Trophoblast cell (in vitro differentiated cells and primary cell): ENCODE data around the gene IRS1.

ENCODE experiments used
- DNase-seq, 2 donors: peaks; one replicate each; pipeline ENCODE4 v3.0.0-alpha.2; 2016
- H2AFZ ChIP-seq: 2 replicates; pipeline ENCODE4 v1.6.1; 2013; ENCODE audit warnings: low read length, moderate library complexity, mild to moderate bottlenecking; ENCODE audit not compliant: insufficient read depth, poor library complexity
- H2AK5ac ChIP-seq: 2 replicates; pipeline ENCODE4 v1.6.1; 2013; ENCODE audit warnings: mild to moderate bottlenecking, low read length
- H2BK120ac ChIP-seq: 2 replicates; pipeline ENCODE4 v1.6.1; 2013; ENCODE audit warnings: low read length, mild to moderate bottlenecking, moderate library complexity; ENCODE audit not compliant: insufficient read depth, poor library complexity
- H2BK12ac ChIP-seq: 2 replicates; pipeline ENCODE4 v1.6.1; 2013; ENCODE audit warnings: mild to moderate bottlenecking, low read length, moderate library complexity
- H2BK5ac ChIP-seq: 2 replicates; pipeline ENCODE4 v1.6.1; 2013; ENCODE audit warnings: low read length, low read depth, moderate library complexity, mild to moderate bottlenecking; ENCODE audit not compliant: poor library complexity
- H3K14ac ChIP-seq: 2 replicates; pipeline ENCODE4 v1.6.1; 2013; ENCODE audit warnings: mild to moderate bottlenecking, low read length
- H3K18ac ChIP-seq: 2 replicates; pipeline ENCODE4 v1.6.1; 2013; ENCODE audit warnings: mild to moderate bottlenecking, low read length
- H3K23ac ChIP-seq: 2 replicates; pipeline ENCODE4 v1.6.1; 2013; ENCODE audit warnings: low read length
- H3K27ac ChIP-seq: 2 replicates; pipeline ENCODE4 v1.5.1; 2013; ENCODE audit warnings: low read depth, mild to moderate bottlenecking, inconsistent platforms, low read length, moderate library complexity
- H3K27me3 ChIP-seq: 2 replicates; pipeline ENCODE4 v1.6.1; 2013; ENCODE audit warnings: inconsistent platforms, mild to moderate bottlenecking, low read length, moderate library complexity; ENCODE audit not compliant: insufficient read depth
- H3K36me3 ChIP-seq, 2 experiments: 1 replicate in 1 of 2; 2 replicates in 1 of 2; pipeline ENCODE4 v1.6.1; 2013; ENCODE audit warnings: low read length in 2 of 2, mild to moderate bottlenecking in 2 of 2, moderate library complexity in 1 of 2; ENCODE audit not compliant: insufficient read depth in 2 of 2, control insufficient read depth in 1 of 2
- H3K4ac ChIP-seq: 2 replicates; pipeline ENCODE4 v1.6.1; 2013; ENCODE audit warnings: low read depth, mild to moderate bottlenecking, low read length, moderate library complexity
- H3K4me1 ChIP-seq, 2 experiments: 1 replicate in 1 of 2; 2 replicates in 1 of 2; pipeline ENCODE4 v1.6.1; 2013; ENCODE audit warnings: low read length in 2 of 2, mild to moderate bottlenecking in 2 of 2, moderate library complexity in 1 of 2; ENCODE audit not compliant: insufficient read depth in 2 of 2, control insufficient read depth in 1 of 2
- H3K4me2 ChIP-seq: 2 replicates; pipeline ENCODE4 v1.6.1; 2013; ENCODE audit warnings: inconsistent platforms, mild to moderate bottlenecking, low read length, moderate library complexity
- H3K4me3 ChIP-seq: 2 replicates; pipeline ENCODE4 v1.5.1; 2013; ENCODE audit warnings: mild to moderate bottlenecking, low read depth, low read length, inconsistent platforms
- H3K79me1 ChIP-seq: one replicate; pipeline ENCODE4 v1.6.1; 2013; ENCODE audit warnings: low read length
- H3K79me2 ChIP-seq: 2 replicates; pipeline ENCODE4 v1.6.1; 2013; ENCODE audit warnings: low read length, mild to moderate bottlenecking; ENCODE audit not compliant: control insufficient read depth, insufficient read depth, poor library complexity
- H3K9ac ChIP-seq: 2 replicates; pipeline ENCODE4 v1.6.1; 2013; ENCODE audit warnings: mild to moderate bottlenecking, low read length
- H3K9me3 ChIP-seq: 2 replicates; pipeline ENCODE4 v1.6.1; 2013; ENCODE audit warnings: low read depth, mild to moderate bottlenecking, control low read depth, inconsistent platforms, low read length; ENCODE audit not compliant: insufficient read depth
- H4K12ac ChIP-seq: 2 replicates; pipeline ENCODE4 v1.6.1; 2013; ENCODE audit warnings: low read depth, mild to moderate bottlenecking, low read length, moderate library complexity
- H4K8ac ChIP-seq: 2 replicates; pipeline ENCODE4 v1.6.1; 2013; ENCODE audit warnings: low read depth, mild to moderate bottlenecking, low read length, moderate library complexity
- H4K91ac ChIP-seq: one replicate; pipeline ENCODE4 v1.6.1; 2013; ENCODE audit warnings: low read depth, mild to moderate bottlenecking, low read length, moderate library complexity
- WGBS: extraction: QIAGEN DNeasy Blood & Tissue Kit; methylation state at CpG from one replicate; pipeline ENCODE4 v1.1.7; 2013; ENCODE audit warnings: missing lambda C conversion rate; ENCODE audit not compliant: insufficient read length, insufficient coverage; ENCODE audit errors: extremely low coverage; 5-methylcytosine and 5-hydroxymethylcytosine counted together

IRS1 gene

DNA sequence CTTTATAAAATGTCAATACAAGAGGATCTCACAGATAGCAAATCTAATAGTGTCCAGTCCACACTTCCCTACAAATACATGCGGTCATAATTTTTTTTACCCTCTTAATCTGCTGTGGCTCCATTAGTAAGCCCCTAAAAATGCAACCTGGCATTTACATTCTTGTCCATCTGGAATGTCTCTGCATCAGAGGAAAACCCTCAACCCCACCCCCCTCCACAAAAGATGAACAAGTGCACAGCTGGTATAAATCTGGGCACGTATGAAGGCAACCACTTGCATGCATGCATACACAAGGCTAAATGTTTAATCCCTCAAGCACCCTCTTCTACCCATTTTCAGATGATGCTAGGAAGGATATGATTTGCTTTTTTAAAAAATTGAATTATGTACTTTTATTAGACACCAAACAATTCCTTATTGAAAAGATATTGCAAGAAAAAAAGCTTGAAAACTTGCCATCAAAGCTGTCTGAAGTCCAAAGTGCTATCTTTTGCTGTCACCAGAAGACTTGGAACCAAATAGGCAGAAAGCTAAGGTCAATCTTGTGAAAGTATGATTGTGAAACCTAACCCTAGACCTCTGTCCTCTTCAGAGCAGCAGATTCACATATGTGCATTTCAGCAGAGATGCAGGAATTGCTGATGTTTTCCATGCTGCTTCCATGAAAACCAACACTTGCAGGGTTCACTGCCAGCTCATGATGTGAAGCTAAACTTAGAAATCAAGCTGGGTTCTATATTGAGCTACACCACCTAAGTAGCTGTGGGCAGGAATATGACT is 39.0 kb downstream of the IRS1 start:
- Histone ChIP-seq H3K23ac (no peak overlapping the region), H3K9ac (no peak overlapping the region), H3K4me3 (no peak overlapping the region)

DNA sequence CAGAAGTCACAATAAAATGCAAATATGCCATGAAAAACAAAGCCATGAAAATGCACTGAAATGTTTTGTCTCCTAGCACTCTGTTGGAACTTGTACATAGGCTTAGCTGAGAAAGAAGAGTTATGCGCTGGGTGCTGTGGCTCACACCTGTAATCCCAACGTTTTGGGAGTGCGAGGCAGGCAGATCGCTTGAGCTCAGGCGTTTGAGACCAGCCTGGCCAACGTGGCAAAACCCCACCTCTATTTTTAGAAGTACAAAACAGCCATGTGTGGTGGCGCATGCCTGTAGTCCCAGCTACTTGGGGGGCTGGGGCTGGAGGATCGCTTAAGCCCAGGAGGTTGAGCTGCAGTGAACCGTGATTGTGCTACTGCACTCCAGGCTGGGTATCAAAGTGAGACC is 39.9 kb downstream of the IRS1 start:
- no peak overlapping the region for H3K4me2 ChIP-seq
- peaks cover 6% of the 10 kb centered on the region for H3K79me2 ChIP-seq
- H2BK12ac ChIP-seq: peak overlapping the region; percentile 87
- peaks cover 6 to 9% of the 10 kb centered on the region in 2 experiments for H3K4me1 ChIP-seq
- peaks cover 4 to 6% of the 10 kb centered on the region in 2 experiments for H3K36me3 ChIP-seq
- DNase-seq: no peak
- H2AFZ ChIP-seq: no peak overlapping the region
- no CpG with 5 or more reads among the region's 9 CpGs for WGBS
- no peak overlapping the region for H3K4ac ChIP-seq
- no peak overlapping the region for H4K12ac ChIP-seq
- peak overlapping the region; percentile 66 for H4K8ac ChIP-seq
- H3K9me3 ChIP-seq: no peaks in the 10 kb centered on the region
- peak overlapping the region; percentile 40 for H3K18ac ChIP-seq
- H3K14ac ChIP-seq: no peak overlapping the region
- H3K79me1 ChIP-seq: peaks cover 4% of the 10 kb centered on the region
- no peak overlapping the region for H3K27ac ChIP-seq
- H3K23ac ChIP-seq: no peak overlapping the region
- no peak overlapping the region for H2BK5ac ChIP-seq
- H2AK5ac ChIP-seq: peak overlapping the region; percentile 41
- H3K9ac ChIP-seq: no peak overlapping the region
- H2BK120ac ChIP-seq: no peak overlapping the region
- peak overlapping the region; percentile 65 for H4K91ac ChIP-seq
- H3K27me3 ChIP-seq: no peaks in the 10 kb centered on the region
- H3K4me3 ChIP-seq: no peak overlapping the region

More for the DNA sequence above, 39.0 kb downstream of the IRS1 start:
- H3K14ac ChIP-seq: no peak overlapping the region
- H3K27me3 ChIP-seq: no peaks in the 10 kb centered on the region
- no peak overlapping the region for H3K18ac ChIP-seq
- H4K8ac ChIP-seq: no peak overlapping the region
- no CpG with 5 or more reads among the region's 2 CpGs for WGBS
- no peak overlapping the region for H3K27ac ChIP-seq
- H2BK120ac ChIP-seq: no peak overlapping the region
- DNase-seq: no peak
- H3K4ac ChIP-seq: no peak overlapping the region
- H3K36me3 ChIP-seq: peaks cover 4 to 6% of the 10 kb centered on the region in 2 experiments
- H3K79me2 ChIP-seq: peaks cover 6% of the 10 kb centered on the region
- H2BK12ac ChIP-seq: no peak overlapping the region
- no peak overlapping the region for H2BK5ac ChIP-seq
- H2AFZ ChIP-seq: no peak overlapping the region
- H3K9me3 ChIP-seq: no peaks in the 10 kb centered on the region
- no peak overlapping the region for H3K4me2 ChIP-seq
- H3K79me1 ChIP-seq: peaks cover 4% of the 10 kb centered on the region
- no peak overlapping the region for H2AK5ac ChIP-seq
- H3K4me1 ChIP-seq: peaks cover 6 to 9% of the 10 kb centered on the region in 2 experiments
- no peak overlapping the region for H4K91ac ChIP-seq
- no peak overlapping the region for H4K12ac ChIP-seq

DNA sequence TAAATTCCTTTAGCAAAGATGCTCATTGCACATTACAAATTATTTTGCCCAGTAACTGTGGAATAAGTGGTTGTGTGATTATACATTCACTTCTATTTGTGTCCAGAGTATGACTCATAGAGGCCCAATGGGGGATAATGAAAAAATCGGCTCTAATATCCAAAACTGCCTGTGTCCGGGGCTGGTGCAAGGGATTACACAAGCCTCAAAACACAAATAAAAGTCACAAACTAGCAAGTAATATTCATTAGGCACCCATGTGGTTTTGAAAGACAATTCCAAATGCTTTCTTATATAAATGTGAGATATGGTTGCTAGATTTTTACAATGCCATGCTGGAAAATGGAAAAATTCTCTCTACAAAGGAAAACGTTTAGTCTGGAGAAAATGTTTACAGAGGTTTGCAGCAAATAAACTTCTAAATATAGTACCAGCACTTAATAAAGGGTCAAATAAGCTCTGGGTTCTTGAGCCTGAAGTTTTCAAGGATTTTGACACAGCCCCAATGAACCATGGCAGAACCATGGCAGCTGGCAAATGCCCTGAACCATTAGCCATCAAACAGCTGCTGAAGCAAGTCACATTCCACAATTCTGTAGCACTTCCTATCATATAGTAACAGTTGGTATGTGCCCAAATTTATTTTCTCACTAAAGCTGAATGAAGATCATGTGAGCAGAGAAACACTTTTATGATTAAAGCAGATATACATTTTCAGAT is 40.5 kb downstream of the IRS1 start:
- no peak overlapping the region for H3K4ac ChIP-seq
- peaks cover 6% of the 10 kb centered on the region in 2 experiments for H3K4me1 ChIP-seq
- H2AK5ac ChIP-seq: no peak overlapping the region
- peaks cover 2% of the 10 kb centered on the region for H3K79me1 ChIP-seq
- no peak overlapping the region for H2AFZ ChIP-seq
- peaks cover 4% of the 10 kb centered on the region for H3K79me2 ChIP-seq
- H3K27ac ChIP-seq: no peak overlapping the region
- no peak overlapping the region for H4K91ac ChIP-seq
- DNase-seq: no peak
- no peak overlapping the region for H3K14ac ChIP-seq
- H2BK120ac ChIP-seq: no peak overlapping the region
- H4K12ac ChIP-seq: no peak overlapping the region
- H3K27me3 ChIP-seq: no peaks in the 10 kb centered on the region
- no peak overlapping the region for H4K8ac ChIP-seq
- no peak overlapping the region for H3K23ac ChIP-seq
- no peaks in the 10 kb centered on the region for H3K9me3 ChIP-seq
- WGBS: no CpG with 5 or more reads among the region's 3 CpGs
- no peak overlapping the region for H3K4me3 ChIP-seq
- H3K4me2 ChIP-seq: no peak overlapping the region
- no peak overlapping the region for H2BK5ac ChIP-seq
- peaks cover 0 to 2% of the 10 kb centered on the region in 2 experiments for H3K36me3 ChIP-seq
- H3K9ac ChIP-seq: no peak overlapping the region
- H2BK12ac ChIP-seq: no peak overlapping the region
- H3K18ac ChIP-seq: no peak overlapping the region

DNA sequence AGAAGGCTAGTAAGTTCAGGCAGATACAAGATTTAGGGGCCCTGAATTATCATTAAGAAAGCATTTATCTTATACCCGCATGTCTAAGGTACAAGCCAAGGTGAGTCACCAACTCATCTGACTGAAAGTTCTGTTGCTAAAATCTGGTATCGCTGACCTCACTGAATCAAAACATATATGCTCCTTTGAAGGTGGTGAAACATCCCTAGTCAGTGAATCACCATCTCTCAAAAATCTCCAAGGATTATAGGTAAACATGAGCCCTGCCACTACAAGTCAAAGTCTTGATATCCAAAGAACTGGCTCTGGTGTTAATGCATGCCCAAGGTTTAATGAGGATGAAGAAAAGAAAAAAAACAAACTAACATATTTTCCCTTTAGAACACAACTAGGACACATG is 43.5 kb downstream of the IRS1 start:
- Histone ChIP-seq H3K14ac (no peak overlapping the region), H3K79me1 (peaks cover 2% of the 10 kb centered on the region), H3K9me3 (no peaks in the 10 kb centered on the region), H3K4me2 (no peak overlapping the region), H2AK5ac (no peak overlapping the region), H3K18ac (no peak overlapping the region), H3K79me2 (peaks cover 7% of the 10 kb centered on the region), H3K36me3 (peaks cover 0 to 2% of the 10 kb centered on the region in 2 experiments), H4K8ac (no peak overlapping the region), H4K12ac (no peak overlapping the region), H3K27me3 (no peaks in the 10 kb centered on the region), H3K4me3 (no peak overlapping the region), H3K4ac (no peak overlapping the region), H3K27ac (no peak overlapping the region), H2BK12ac (no peak overlapping the region), H3K4me1 (peaks cover 7% of the 10 kb centered on the region in 2 experiments), H4K91ac (no peak overlapping the region), H2BK120ac (no peak overlapping the region), H2AFZ (no peak overlapping the region), H3K9ac (no peak overlapping the region), H3K23ac (no peak overlapping the region), H2BK5ac (no peak overlapping the region)
- WGBS: no CpG with 5 or more reads among the region's 2 CpGs
- peak; percentile 43 to 66 for DNase-seq
